Measurements from ENCODE around the gene GPC5.

The GPC5 gene

GRCh38 chr13:91934354-91934753 is 535.9 kb downstream of the GPC5 start:
- no peak for TF ChIP-seq POLR2AphosphoS5 (IDR thresholded peaks at IDR 0.05; ENCODE audit: low read depth, low read length)
- no peak for TF ChIP-seq FOXP2 (optimal IDR thresholded peaks at IDR 0.05; ENCODE audit: borderline replicate concordance, extremely low read depth, extremely low read length, insufficient read depth)
- TF ChIP-seq REST (IDR thresholded peaks at IDR 0.05; ENCODE audit: insufficient read depth in 1 of 2, low read depth in 2 of 2, low read length in 2 of 2), result no peak
- TF ChIP-seq TAF1 (IDR thresholded peaks at IDR 0.05; ENCODE audit: borderline replicate concordance, insufficient read depth, low read length), result no peak
- no peak for TF ChIP-seq SIN3A (IDR thresholded peaks at IDR 0.05; ENCODE audit: borderline replicate concordance, insufficient read depth, low read length)

GRCh38 chr13:91946498-91947070 is 548.2 kb downstream of the GPC5 start:
- no peak for TF ChIP-seq TAF1 (IDR thresholded peaks at IDR 0.05; ENCODE audit: borderline replicate concordance, insufficient read depth, low read length)
- no peak for TF ChIP-seq SIN3A (IDR thresholded peaks at IDR 0.05; ENCODE audit: borderline replicate concordance, insufficient read depth, low read length)
- no peak for TF ChIP-seq REST (IDR thresholded peaks at IDR 0.05; ENCODE audit: insufficient read depth in 1 of 2, low read depth in 2 of 2, low read length in 2 of 2)
- TF ChIP-seq POLR2AphosphoS5 (IDR thresholded peaks at IDR 0.05; ENCODE audit: low read depth, low read length), result no peak
- no peak for TF ChIP-seq FOXP2 (optimal IDR thresholded peaks at IDR 0.05; ENCODE audit: borderline replicate concordance, extremely low read depth, extremely low read length, insufficient read depth)

GRCh38 chr13:91948736-91949135 is 550.3 kb downstream of the GPC5 start:
- TF ChIP-seq FOXP2 (optimal IDR thresholded peaks at IDR 0.05; ENCODE audit: borderline replicate concordance, extremely low read depth, extremely low read length, insufficient read depth), result no peak
- TF ChIP-seq REST (IDR thresholded peaks at IDR 0.05; ENCODE audit: insufficient read depth in 1 of 2, low read depth in 2 of 2, low read length in 2 of 2), result no peak
- TF ChIP-seq TAF1 (IDR thresholded peaks at IDR 0.05; ENCODE audit: borderline replicate concordance, insufficient read depth, low read length), result no peak
- no peak for TF ChIP-seq SIN3A (IDR thresholded peaks at IDR 0.05; ENCODE audit: borderline replicate concordance, insufficient read depth, low read length)

GRCh38 chr13:91950803-91951202 is 552.4 kb downstream of the GPC5 start:
- no peak for TF ChIP-seq POLR2AphosphoS5 (IDR thresholded peaks at IDR 0.05; ENCODE audit: low read depth, low read length)

GRCh38 chr13:91955546-91956355 is 557.3 kb downstream of the GPC5 start:
- TF ChIP-seq SIN3A (IDR thresholded peaks at IDR 0.05; ENCODE audit: borderline replicate concordance, insufficient read depth, low read length) (no peak), TAF1 (IDR thresholded peaks at IDR 0.05; ENCODE audit: borderline replicate concordance, insufficient read depth, low read length) (no peak), REST (IDR thresholded peaks at IDR 0.05; ENCODE audit: insufficient read depth in 1 of 2, low read depth in 2 of 2, low read length in 2 of 2) (no peak), POLR2AphosphoS5 (IDR thresholded peaks at IDR 0.05; ENCODE audit: low read depth, low read length) (no peak), FOXP2 (optimal IDR thresholded peaks at IDR 0.05; ENCODE audit: borderline replicate concordance, extremely low read depth, extremely low read length, insufficient read depth) (no peak)

Data from PFSK-1 (cell line).